ENCODE data around the gene ACTMAP.

DNA sequence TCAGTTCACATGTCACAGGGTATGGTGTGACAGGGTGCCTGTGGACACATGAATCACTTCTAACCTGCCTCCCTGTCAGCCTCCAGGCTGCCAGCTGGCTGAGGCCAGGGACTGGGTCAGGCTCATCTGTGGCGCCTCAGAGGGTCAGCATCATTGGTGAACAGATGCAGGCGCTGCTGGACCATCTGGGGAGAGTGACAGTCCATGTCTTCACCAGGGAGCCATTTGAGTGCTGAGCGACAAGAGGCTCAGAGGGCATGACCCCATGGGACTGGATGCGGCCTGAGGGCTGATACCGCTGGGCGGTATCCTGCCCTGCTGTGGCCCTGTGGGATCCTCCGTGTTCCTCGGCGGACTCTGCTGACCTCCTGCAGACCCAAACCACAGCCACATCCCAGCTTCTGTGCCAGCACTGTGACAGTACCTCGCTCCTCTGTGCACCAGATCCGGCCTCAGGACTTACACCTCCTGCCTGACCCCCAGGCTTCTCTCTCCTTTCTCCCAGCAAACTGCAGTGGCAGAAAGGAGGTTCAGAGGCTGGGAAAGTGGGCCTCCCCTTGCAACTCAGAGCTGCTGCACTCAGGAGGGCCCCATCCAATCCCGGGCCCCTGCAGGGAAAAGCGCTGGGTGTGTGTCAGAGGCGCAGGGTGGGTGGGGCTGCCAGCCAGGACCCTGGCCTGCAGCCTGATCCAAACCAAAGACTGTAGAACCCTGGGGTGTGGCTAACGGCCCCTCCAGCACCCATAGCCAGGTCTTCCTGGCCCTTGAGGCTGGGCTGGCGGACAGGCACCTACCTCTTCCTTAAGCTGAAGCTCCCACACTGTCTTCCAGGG, 10.2 kb downstream of the ACTMAP start:
- TF ChIP-seq, protein P1, sequence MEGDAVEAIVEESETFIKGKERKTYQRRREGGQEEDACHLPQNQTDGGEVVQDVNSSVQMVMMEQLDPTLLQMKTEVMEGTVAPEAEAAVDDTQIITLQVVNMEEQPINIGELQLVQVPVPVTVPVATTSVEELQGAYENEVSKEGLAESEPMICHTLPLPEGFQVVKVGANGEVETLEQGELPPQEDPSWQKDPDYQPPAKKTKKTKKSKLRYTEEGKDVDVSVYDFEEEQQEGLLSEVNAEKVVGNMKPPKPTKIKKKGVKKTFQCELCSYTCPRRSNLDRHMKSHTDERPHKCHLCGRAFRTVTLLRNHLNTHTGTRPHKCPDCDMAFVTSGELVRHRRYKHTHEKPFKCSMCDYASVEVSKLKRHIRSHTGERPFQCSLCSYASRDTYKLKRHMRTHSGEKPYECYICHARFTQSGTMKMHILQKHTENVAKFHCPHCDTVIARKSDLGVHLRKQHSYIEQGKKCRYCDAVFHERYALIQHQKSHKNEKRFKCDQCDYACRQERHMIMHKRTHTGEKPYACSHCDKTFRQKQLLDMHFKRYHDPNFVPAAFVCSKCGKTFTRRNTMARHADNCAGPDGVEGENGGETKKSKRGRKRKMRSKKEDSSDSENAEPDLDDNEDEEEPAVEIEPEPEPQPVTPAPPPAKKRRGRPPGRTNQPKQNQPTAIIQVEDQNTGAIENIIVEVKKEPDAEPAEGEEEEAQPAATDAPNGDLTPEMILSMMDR (IDR thresholded peaks at IDR 0.05 in 4 of 5, conservative IDR thresholded peaks at IDR 0.05 in 1 of 5), result no peak
- TF ChIP-seq POLR2A (IDR thresholded peaks at IDR 0.05), result no peak

Data from gastrocnemius medialis (tissue), 4 donors.